DND-41 (cell line): ENCODE results near the gene METTL26.

Source experiments
- ATAC-seq: fragments of 200-7000 bp; cut with Tn5 transposase; 3 replicates; pipeline ENCODE4 v1.9.1; 2021; ENCODE audit warnings: low read depth; ENCODE audit not compliant: insufficient read depth
- DNase-seq: peaks from one replicate; pipeline ENCODE4 v3.0.0-alpha.2; 2020
- H2AFZ ChIP-seq: 2 replicates; pipeline ENCODE4 v1.6.0; 2012; ENCODE audit warnings: low read depth, low read length
- H3K27ac ChIP-seq: 2 replicates; pipeline ENCODE4 v1.5.1; 2012; ENCODE audit warnings: low read length, inconsistent platforms
- H3K27me3 ChIP-seq: fragments of 200-600 bp; sonication (generic); 2 replicates; pipeline ENCODE4 v1.6.0; 2012; ENCODE audit warnings: low read length, mild to moderate bottlenecking, inconsistent platforms; ENCODE audit not compliant: insufficient read depth, poor library complexity
- H3K36me3 ChIP-seq: 2 replicates; pipeline ENCODE4 v1.5.1; 2012; ENCODE audit warnings: low read length, inconsistent platforms; ENCODE audit not compliant: insufficient read depth
- H3K4me1 ChIP-seq: 2 replicates; pipeline ENCODE4 v1.5.1; 2012; ENCODE audit warnings: mild to moderate bottlenecking, low read length; ENCODE audit not compliant: insufficient read depth
- H3K4me2 ChIP-seq: 2 replicates; pipeline ENCODE4 v1.6.0; 2012; ENCODE audit warnings: mild to moderate bottlenecking, moderate library complexity, low read length, inconsistent platforms; ENCODE audit not compliant: insufficient read depth
- H3K4me3 ChIP-seq, 2 experiments: fragments of 200-600 bp in 1 of 2; shearing (Covaris generic) in 1 of 2; 2 replicates each; pipeline ENCODE4 v1.5.1; 2012 to 2016; ENCODE audit warnings: inconsistent platforms in 2 of 2, low read length in 2 of 2, mild to moderate bottlenecking in 2 of 2, low read depth in 1 of 2, moderate library complexity in 1 of 2
- H3K79me2 ChIP-seq: 2 replicates; pipeline ENCODE4 v1.6.0; 2012; ENCODE audit warnings: low read length, inconsistent platforms; ENCODE audit not compliant: insufficient read depth
- H3K9ac ChIP-seq: 2 replicates; pipeline ENCODE4 v1.6.0; 2012; ENCODE audit warnings: low read depth, mild to moderate bottlenecking, inconsistent platforms, low read length, moderate library complexity
- H3K9me3 ChIP-seq: 2 replicates; pipeline ENCODE4 v1.5.1; 2012; ENCODE audit warnings: low read length, moderate library complexity, mild to moderate bottlenecking, inconsistent platforms; ENCODE audit not compliant: insufficient read depth, severe bottlenecking
- H4K20me1 ChIP-seq: 2 replicates; pipeline ENCODE4 v1.6.0; 2012; ENCODE audit warnings: low read length; ENCODE audit not compliant: insufficient read depth
- CTCF ChIP-seq: IDR thresholded peaks from 2 replicates; pipeline ENCODE4 v1.5.1; 2012; ENCODE audit warnings: borderline replicate concordance, low read length, moderate library complexity, mild to moderate bottlenecking; ENCODE audit not compliant: poor library complexity, severe bottlenecking; ENCODE audit errors: extremely low read depth
- EZH2 ChIP-seq: IDR thresholded peaks from 3 replicates; pipeline ENCODE4 v1.6.1; 2012; ENCODE audit warnings: borderline replicate concordance, low read depth, mild to moderate bottlenecking, moderate library complexity, low read length, inconsistent platforms; ENCODE audit not compliant: severe bottlenecking

The METTL26 gene

GRCh38 chr16:680967-681745 lies 45.1 kb upstream of the METTL26 start:
- TF ChIP-seq CTCF (no peak), EZH2 (no peak)
- H3K4me2 ChIP-seq: peak overlapping the region; percentile 99
- peak overlapping the region; percentile 82 for H3K9ac ChIP-seq
- H3K9me3 ChIP-seq: no peaks in the 10 kb centered on the region
- H3K27me3 ChIP-seq: no peaks in the 10 kb centered on the region
- DNase-seq (no peak), ATAC-seq (no peak)
- H3K4me1 ChIP-seq: peaks cover 66% of the 10 kb centered on the region
- peak overlapping the region; percentile 76 for H3K27ac ChIP-seq
- no peak overlapping the region for H2AFZ ChIP-seq
- H3K36me3 ChIP-seq: peaks cover 49% of the 10 kb centered on the region
- H3K4me3 ChIP-seq: peak overlapping the region; percentile 42 to 98; a peak in 3 of 4 replicates
- H3K79me2 ChIP-seq: peaks cover 37% of the 10 kb centered on the region
- H4K20me1 ChIP-seq: peaks cover 47% of the 10 kb centered on the region

- Histone ChIP-seq H3K4me3 (peak overlapping the region; percentile 42 to 98; a peak in 3 of 4 replicates), H3K4me1 (peaks cover 60% of the 10 kb centered on the region), H3K9ac (peak overlapping the region; percentile 82), H3K27me3 (no peaks in the 10 kb centered on the region), H4K20me1 (peaks cover 48% of the 10 kb centered on the region), H3K27ac (peak overlapping the region; percentile 76), H3K79me2 (peaks cover 37% of the 10 kb centered on the region), H2AFZ (peak overlapping the region; percentile 80), H3K36me3 (peaks cover 43% of the 10 kb centered on the region), H3K9me3 (no peaks in the 10 kb centered on the region), H3K4me2 (peak overlapping the region; percentile 99)
- no peak for ATAC-seq
- TF ChIP-seq CTCF (no peak), EZH2 (no peak)
- no peak for DNase-seq
Observed at GRCh38 chr16:680625-680945, 44.5 kb upstream of the METTL26 start.

GRCh38 chr16:679814-680624 lies 43.9 kb upstream of the METTL26 start, which contains the start of gene STUB1:
Gene STUB1, plus strand, starts transcription at chr16:680410. Its CDS starts 116 bp downstream, at chr16:680526.
- TF ChIP-seq CTCF (no peak), EZH2 (no peak)
- Histone ChIP-seq H3K27ac (peak within 1 kb of the TSS; percentile 87), H3K9ac (peak within 1 kb of the TSS; percentile 82), H3K79me2 (peaks cover 37% of the 10 kb centered on the region), H3K4me3 (peak within 1 kb of the TSS; percentile 42 to 98; a peak in 3 of 4 replicates), H3K9me3 (no peaks in the 10 kb centered on the region), H3K36me3 (peaks cover 38% of the 10 kb centered on the region), H4K20me1 (peaks cover 52% of the 10 kb centered on the region), H3K27me3 (no peaks in the 10 kb centered on the region), H3K4me2 (peak within 1 kb of the TSS; percentile 99), H3K4me1 (peaks cover 55% of the 10 kb centered on the region), H2AFZ (peak within 1 kb of the TSS; percentile 80)
- DNase-seq (peak; percentile 93), ATAC-seq (peak; percentile 53)
